A673 (cell line): ENCODE measurements around the gene ENO3. TPM values are rescaled to one million over a fixed set of nuclear protein-coding genes. Genes with fewer than 3 reads are reported as not detected.

Experiments used
- Bru-seq: library from RNA; stranded (reverse); fragments of 400-500 nt; gene quantifications from one replicate; lab custom pipeline; 2021; lab: Mats Ljungman, UMichigan
- BruChase-seq, 2 experiments: library from RNA; stranded (reverse); fragments of 400-500 nt; gene quantifications; one replicate each; lab custom pipeline; 2021; lab: Mats Ljungman, UMichigan
- BruUV-seq: library from RNA; stranded (reverse); fragments of 400-500 nt; replicated peaks from 2 replicates; lab custom pipeline; 2021; lab: Mats Ljungman, UMichigan
- CTCF ChIA-PET: fragments of 300-600 bp; sonication (Branson Sonifier 250); formaldehyde crosslinking; loops from one replicate; lab custom pipeline; 2022; ENCODE audit warnings: antibody characterized with exemption; lab: Charles Lee
- POLR2A ChIA-PET: fragments of 300-600 bp; sonication (Branson Sonifier 250); formaldehyde crosslinking; loops from one replicate; lab custom pipeline; 2022; ENCODE audit warnings: antibody characterized with exemption; ENCODE audit not compliant: low non-redundant PET; lab: Charles Lee
- DNase-seq: peaks from one replicate; pipeline ENCODE4 v3.0.0-alpha.2; 2015; ENCODE audit warnings: low spot score
- H3K27ac ChIP-seq: fragments of 200-600 bp; sonication (generic); 2 replicates; pipeline ENCODE4 v1.5.1; 2016; ENCODE audit warnings: mixed run types, low read depth, mild to moderate bottlenecking, mixed read lengths, antibody characterized with exemption, low read length; ENCODE audit not compliant: poor library complexity, severe bottlenecking
- H3K27me3 ChIP-seq: fragments of 200-600 bp; sonication (generic); replicated peaks from 2 replicates; pipeline ENCODE4 v1.6.1; 2017; ENCODE audit warnings: mixed run types, low read depth, mild to moderate bottlenecking, mixed read lengths, antibody characterized with exemption, low read length; ENCODE audit not compliant: insufficient read depth, poor library complexity
- H3K36me3 ChIP-seq: fragments of 200-600 bp; sonication (generic); 2 replicates; pipeline ENCODE4 v1.6.1; 2016; ENCODE audit warnings: mixed run types, mild to moderate bottlenecking, mixed read lengths, antibody characterized with exemption, low read length; ENCODE audit not compliant: insufficient read depth, poor library complexity, severe bottlenecking
- H3K4me1 ChIP-seq: fragments of 200-600 bp; sonication (generic); 2 replicates; pipeline ENCODE4 v1.6.1; 2017; ENCODE audit warnings: mixed run types, mild to moderate bottlenecking, mixed read lengths, antibody characterized with exemption, low read length; ENCODE audit not compliant: insufficient read depth, poor library complexity, severe bottlenecking
- H3K4me3 ChIP-seq: fragments of 200-600 bp; sonication (generic); 2 replicates; pipeline ENCODE4 v1.5.1; 2016; ENCODE audit warnings: low read depth, mixed run types, mild to moderate bottlenecking, mixed read lengths, low read length; ENCODE audit not compliant: poor library complexity, severe bottlenecking
- H3K9me3 ChIP-seq: fragments of 200-600 bp; sonication (generic); 2 replicates; pipeline ENCODE4 v1.6.1; 2016; ENCODE audit warnings: mixed run types, low read depth, mild to moderate bottlenecking, mixed read lengths, antibody characterized with exemption, low read length; ENCODE audit not compliant: poor library complexity, severe bottlenecking
- EZH2 ChIP-seq: fragments of 200-600 bp; sonication (generic); IDR thresholded peaks from 2 replicates; pipeline ENCODE4 v1.6.1; 2017; ENCODE audit warnings: borderline replicate concordance, low read depth, mild to moderate bottlenecking, mixed read lengths, antibody characterized with exemption, low read length; ENCODE audit not compliant: poor library complexity, severe bottlenecking
- intact Hi-C: fragments of 100-400 bp; cut with micrococcal nuclease; formaldehyde crosslinking; loops from one replicate; pipeline ENCODE4 v1.10.0; 2022; ENCODE audit not compliant: unreplicated experiment
- long read RNA-seq: library from polyadenylated mRNA; stranded (forward); transcript quantifications from one replicate; pipeline ENCODE4 v2.0.0, GENCODE V29; 2022
- total RNA-seq: library from RNA; stranded (reverse); gene quantifications from 2 replicates; pipeline ENCODE4 v1.2.3, GENCODE V29; 2021
- TF ChIP-seq, protein P1 (sequence below): fragments of 300-800, 200-600 bp; sonication (generic); conservative IDR thresholded peaks from 2 replicates; pipeline ENCODE4 v1.5.1; 2017; ENCODE audit warnings: low read depth, mild to moderate bottlenecking, antibody characterized with exemption, low read length, moderate library complexity, mixed read lengths

The ENO3 gene
- total RNA-seq (12.3 and 16.6 TPM in 2 replicates), Bru-seq, nascent RNA (percentile 35 among the genes with signal in this experiment), BruChase-seq, experiment 1, labeled RNA remaining after a 2-hour chase (percentile 43 among the genes with signal in this experiment), BruChase-seq, experiment 2, labeled RNA remaining after a 6-hour chase (percentile 53 among the genes with signal in this experiment)
- long read RNA-seq, partial matches to known transcripts, result 0 of 8 reads
- long read RNA-seq, other reads (novel, unspliced or antisense), result 4 of 8 reads

- Histone ChIP-seq H3K9me3 (no peaks in the 10 kb centered on the region), H3K27me3 (no peaks in the 10 kb centered on the region), H3K27ac (peak within 1 kb of the TSS; percentile 99), H3K36me3 (peaks cover 13% of the 10 kb centered on the region), H3K4me3 (peak within 1 kb of the TSS; percentile 100), H3K4me1 (peaks cover 20% of the 10 kb centered on the region)
- no TSS peak for BruUV-seq
- ChIA-PET CTCF (no interaction called here), POLR2A (no interaction called here)
- intact Hi-C loops, result no loop called here
- TF ChIP-seq, protein P1, sequence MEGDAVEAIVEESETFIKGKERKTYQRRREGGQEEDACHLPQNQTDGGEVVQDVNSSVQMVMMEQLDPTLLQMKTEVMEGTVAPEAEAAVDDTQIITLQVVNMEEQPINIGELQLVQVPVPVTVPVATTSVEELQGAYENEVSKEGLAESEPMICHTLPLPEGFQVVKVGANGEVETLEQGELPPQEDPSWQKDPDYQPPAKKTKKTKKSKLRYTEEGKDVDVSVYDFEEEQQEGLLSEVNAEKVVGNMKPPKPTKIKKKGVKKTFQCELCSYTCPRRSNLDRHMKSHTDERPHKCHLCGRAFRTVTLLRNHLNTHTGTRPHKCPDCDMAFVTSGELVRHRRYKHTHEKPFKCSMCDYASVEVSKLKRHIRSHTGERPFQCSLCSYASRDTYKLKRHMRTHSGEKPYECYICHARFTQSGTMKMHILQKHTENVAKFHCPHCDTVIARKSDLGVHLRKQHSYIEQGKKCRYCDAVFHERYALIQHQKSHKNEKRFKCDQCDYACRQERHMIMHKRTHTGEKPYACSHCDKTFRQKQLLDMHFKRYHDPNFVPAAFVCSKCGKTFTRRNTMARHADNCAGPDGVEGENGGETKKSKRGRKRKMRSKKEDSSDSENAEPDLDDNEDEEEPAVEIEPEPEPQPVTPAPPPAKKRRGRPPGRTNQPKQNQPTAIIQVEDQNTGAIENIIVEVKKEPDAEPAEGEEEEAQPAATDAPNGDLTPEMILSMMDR, result no peak
- DNase-seq, result no peak
These were observed at the start of gene ENO3 for GRCh38 chr17:4950746-4951204. Gene ENO3 (plus strand): TSS chr17:4951119. CDS start chr17:4951830, 711 bp downstream.

- H3K4me3 ChIP-seq, result no peak overlapping the region
- POLR2A ChIA-PET, result no interaction called here
These were observed 49.1 kb upstream of the ENO3 start for GRCh38 chr17:4901648-4902344.

GRCh38 chr17:4902540-4902939, 48.4 kb upstream of the ENO3 start:
- no peak for TF ChIP-seq EZH2
- TF ChIP-seq, protein P1, result no peak
- H3K27ac ChIP-seq, result no peak overlapping the region
- DNase-seq, result no peak
- H3K4me3 ChIP-seq, result no peak overlapping the region
- H3K27me3 ChIP-seq, result no peaks in the 10 kb centered on the region
- H3K36me3 ChIP-seq, result no peaks in the 10 kb centered on the region
- BruUV-seq, result no TSS peak
- H3K9me3 ChIP-seq, result no peaks in the 10 kb centered on the region
- CTCF ChIA-PET, result interaction anchor here (1.1 kb wide), 1 partner anchor 65 kb away, joined by 9 read pairs; the partner anchor contains the start of gene SPAG7
- POLR2A ChIA-PET, result no interaction called here
- intact Hi-C loops, result loop anchor here (5.0 kb wide), 1 partner anchor 170 kb away; the partner anchor contains the start of gene MED11
- H3K4me1 ChIP-seq, result peaks cover 13% of the 10 kb centered on the region

More at GRCh38 chr17:4901648-4902344, 49.1 kb upstream of the ENO3 start:
- no peaks in the 10 kb centered on the region for H3K9me3 ChIP-seq
- no peaks in the 10 kb centered on the region for H3K27me3 ChIP-seq
- peaks cover 13% of the 10 kb centered on the region for H3K4me1 ChIP-seq
- DNase-seq, result no peak
- intact Hi-C loops, result loop anchor here (5.0 kb wide), 1 partner anchor 169 kb away; the partner anchor contains the start of gene MED11
- H3K36me3 ChIP-seq, result no peaks in the 10 kb centered on the region
- no peak overlapping the region for H3K27ac ChIP-seq
- TF ChIP-seq, protein P1, result no peak
- no peak for TF ChIP-seq EZH2
- CTCF ChIA-PET, result interaction anchor here (1.1 kb wide), 1 partner anchor 66 kb away, joined by 9 read pairs; the partner anchor contains the start of gene SPAG7
- no TSS peak for BruUV-seq
